ENCODE measurements around the gene SULT1B1.

SULT1B1 gene

DNA sequence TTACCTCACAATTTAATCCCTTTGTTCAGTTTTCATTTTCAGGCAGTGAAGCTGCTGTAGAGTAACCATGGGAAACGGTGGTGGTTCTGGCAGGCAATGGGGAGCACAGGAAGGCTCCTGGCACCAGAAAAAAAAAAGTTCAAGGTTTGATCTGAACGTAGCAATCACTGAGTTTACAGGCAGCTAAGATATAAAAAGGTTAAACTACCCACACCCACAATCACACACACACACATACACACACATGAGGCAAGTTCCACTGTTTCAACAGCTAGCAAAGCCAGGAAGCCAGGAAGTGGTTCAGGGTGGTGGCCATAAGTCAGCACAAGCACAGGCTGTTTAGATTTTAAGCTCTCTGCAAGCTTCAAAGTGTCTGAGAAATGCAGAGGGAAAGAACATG lies at the start of gene SULT1B1:
SULT1B1 (minus strand) TSS at position 166 of the 400 bp plus-strand sequence. CDS start 5,403 bp downstream, outside the sequence.
- Histone ChIP-seq H3K4me1 (ENCODE audit: insufficient read depth, low read length) (peaks cover 3% of the 10 kb centered on the region), H3K27me3 (ENCODE audit: insufficient read depth, low read length) (no peaks in the 10 kb centered on the region), H3K4me3 (ENCODE audit: low read length) (no peak within 1 kb of the TSS), H2AFZ (ENCODE audit: low read depth, low read length) (no peak within 1 kb of the TSS), H3K9me3 (ENCODE audit: low read length) (no peaks in the 10 kb centered on the region), H3K36me3 (ENCODE audit: insufficient read depth, low read length) (no peaks in the 10 kb centered on the region)

DNA sequence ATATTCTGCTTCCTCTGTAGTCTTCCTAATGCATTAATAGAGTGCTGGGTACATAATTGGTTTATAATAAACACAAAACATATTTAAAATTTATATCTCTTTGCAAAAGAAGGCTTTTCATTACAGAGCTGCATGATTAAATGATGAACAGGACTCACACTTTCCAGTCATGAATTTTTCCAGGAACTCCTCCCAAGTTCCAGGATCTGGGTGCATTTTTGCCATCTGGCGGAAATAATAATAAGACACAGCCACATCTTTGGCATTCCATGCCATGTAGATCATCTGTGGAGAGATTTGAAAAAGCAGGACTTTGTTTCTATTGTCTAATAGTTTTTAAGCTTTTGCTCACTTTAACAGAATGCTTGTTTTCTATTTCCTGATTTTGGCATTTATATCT lies 40.2 kb upstream of the SULT1B1 start:
- no peaks in the 10 kb centered on the region for H3K36me3 ChIP-seq (ENCODE audit: insufficient read depth, low read length)

DNA sequence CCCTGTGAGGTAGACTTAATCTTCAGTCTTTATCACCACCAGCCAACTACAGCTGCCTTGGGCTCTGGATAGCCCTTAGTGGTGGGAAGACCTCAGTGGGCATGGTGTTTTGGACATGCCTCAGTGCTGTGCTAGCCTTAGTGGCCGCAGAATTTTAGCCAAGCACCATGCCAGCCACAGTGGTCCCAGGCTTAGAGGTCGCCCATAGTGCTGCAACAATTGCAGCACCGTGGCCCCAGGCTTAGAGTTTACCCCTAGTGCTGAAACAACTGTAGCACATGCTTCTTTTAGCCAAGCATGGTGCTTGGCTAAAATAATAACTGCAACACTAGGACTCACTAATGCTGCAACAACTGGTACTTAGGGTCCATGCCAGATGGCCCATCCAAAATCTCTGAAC lies 38.9 kb upstream of the SULT1B1 start:
- Histone ChIP-seq H2AFZ (ENCODE audit: low read depth, low read length) (no peak overlapping the region), H3K27me3 (ENCODE audit: insufficient read depth, low read length) (no peaks in the 10 kb centered on the region), H3K36me3 (ENCODE audit: insufficient read depth, low read length) (no peaks in the 10 kb centered on the region), H3K9me3 (ENCODE audit: low read length) (no peaks in the 10 kb centered on the region), H3K4me1 (ENCODE audit: insufficient read depth, low read length) (no peaks in the 10 kb centered on the region), H3K4me3 (ENCODE audit: low read length) (no peak overlapping the region)

More for the DNA sequence above, 40.2 kb upstream of the SULT1B1 start:
- Histone ChIP-seq H3K9me3 (ENCODE audit: low read length) (no peaks in the 10 kb centered on the region), H3K27me3 (ENCODE audit: insufficient read depth, low read length) (no peaks in the 10 kb centered on the region), H3K4me3 (ENCODE audit: low read length) (no peak overlapping the region), H3K4me1 (ENCODE audit: insufficient read depth, low read length) (no peaks in the 10 kb centered on the region), H2AFZ (ENCODE audit: low read depth, low read length) (no peak overlapping the region)

DNA sequence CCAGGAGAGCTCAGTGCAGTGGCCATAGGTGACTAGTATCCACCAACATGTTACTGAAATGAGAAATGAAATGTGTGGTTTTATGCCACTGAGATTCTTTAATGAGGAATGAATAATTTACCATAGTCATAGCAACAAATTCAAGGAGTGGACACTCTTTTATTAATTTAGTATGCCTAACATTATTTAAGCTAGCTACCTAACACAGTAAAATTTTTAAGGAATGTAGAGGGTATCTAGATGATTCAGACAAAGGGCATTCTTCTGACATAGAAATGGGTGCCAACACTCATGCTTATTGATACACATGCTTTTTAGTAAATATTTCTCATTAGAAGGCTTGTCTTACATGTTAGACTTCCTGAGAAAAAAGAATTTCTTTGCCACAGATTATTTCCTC lies 33.3 kb upstream of the SULT1B1 start:
- Histone ChIP-seq H2AFZ (ENCODE audit: low read depth, low read length) (no peak overlapping the region), H3K4me3 (ENCODE audit: low read length) (no peak overlapping the region), H3K9me3 (ENCODE audit: low read length) (no peaks in the 10 kb centered on the region), H3K27me3 (ENCODE audit: insufficient read depth, low read length) (no peaks in the 10 kb centered on the region), H3K4me1 (ENCODE audit: insufficient read depth, low read length) (no peaks in the 10 kb centered on the region), H3K36me3 (ENCODE audit: insufficient read depth, low read length) (no peaks in the 10 kb centered on the region)

DNA sequence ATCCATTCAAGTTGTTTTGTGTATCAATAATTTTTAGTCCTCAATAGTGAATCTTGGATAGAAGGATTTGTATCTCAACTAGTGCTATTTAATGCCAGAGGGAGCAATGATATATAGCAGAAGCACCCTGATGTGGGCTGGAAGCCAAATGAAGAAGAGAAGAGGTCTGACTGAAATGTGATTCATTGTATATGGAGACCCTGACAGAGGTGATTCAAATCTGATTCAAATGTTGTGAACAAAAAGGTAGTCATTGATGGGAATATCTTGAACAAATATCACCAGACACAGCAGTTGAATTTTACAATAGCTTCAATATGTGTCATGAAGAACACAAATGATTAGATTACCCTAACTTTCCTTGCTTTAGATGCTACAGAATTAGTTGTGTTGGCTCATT lies 27.5 kb upstream of the SULT1B1 start:
- H3K4me3 ChIP-seq (ENCODE audit: low read length) = no peak overlapping the region
- H2AFZ ChIP-seq (ENCODE audit: low read depth, low read length) = no peak overlapping the region
- no peaks in the 10 kb centered on the region for H3K27me3 ChIP-seq (ENCODE audit: insufficient read depth, low read length)

DNA sequence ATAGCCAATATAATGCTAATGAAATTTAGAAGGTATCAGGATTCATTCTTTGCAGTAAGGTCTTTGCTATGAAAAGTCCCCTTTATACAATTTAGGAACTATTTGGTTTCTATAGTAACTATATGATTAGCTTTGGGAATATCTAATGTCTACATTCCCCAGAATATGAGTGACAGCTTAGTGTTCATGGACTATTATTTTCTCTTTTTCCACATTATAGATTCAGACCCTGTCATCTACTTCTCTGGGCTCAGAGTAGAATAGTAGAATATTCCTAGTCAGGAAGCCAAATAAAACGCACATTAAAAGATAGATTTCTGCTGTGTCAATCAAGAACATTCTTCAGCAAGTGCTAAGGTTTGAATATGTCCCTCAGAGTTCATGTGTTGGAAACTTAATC lies 26.1 kb upstream of the SULT1B1 start:
- no peaks in the 10 kb centered on the region for H3K27me3 ChIP-seq (ENCODE audit: insufficient read depth, low read length)
- no peaks in the 10 kb centered on the region for H3K36me3 ChIP-seq (ENCODE audit: insufficient read depth, low read length)
- no peaks in the 10 kb centered on the region for H3K9me3 ChIP-seq (ENCODE audit: low read length)
- H3K4me1 ChIP-seq (ENCODE audit: insufficient read depth, low read length) = no peaks in the 10 kb centered on the region
- H3K4me3 ChIP-seq (ENCODE audit: low read length) = no peak overlapping the region
- H2AFZ ChIP-seq (ENCODE audit: low read depth, low read length) = no peak overlapping the region

More for the DNA sequence above, 27.5 kb upstream of the SULT1B1 start:
- no peaks in the 10 kb centered on the region for H3K36me3 ChIP-seq (ENCODE audit: insufficient read depth, low read length)
- no peaks in the 10 kb centered on the region for H3K4me1 ChIP-seq (ENCODE audit: insufficient read depth, low read length)
- H3K9me3 ChIP-seq (ENCODE audit: low read length) = no peaks in the 10 kb centered on the region

DNA sequence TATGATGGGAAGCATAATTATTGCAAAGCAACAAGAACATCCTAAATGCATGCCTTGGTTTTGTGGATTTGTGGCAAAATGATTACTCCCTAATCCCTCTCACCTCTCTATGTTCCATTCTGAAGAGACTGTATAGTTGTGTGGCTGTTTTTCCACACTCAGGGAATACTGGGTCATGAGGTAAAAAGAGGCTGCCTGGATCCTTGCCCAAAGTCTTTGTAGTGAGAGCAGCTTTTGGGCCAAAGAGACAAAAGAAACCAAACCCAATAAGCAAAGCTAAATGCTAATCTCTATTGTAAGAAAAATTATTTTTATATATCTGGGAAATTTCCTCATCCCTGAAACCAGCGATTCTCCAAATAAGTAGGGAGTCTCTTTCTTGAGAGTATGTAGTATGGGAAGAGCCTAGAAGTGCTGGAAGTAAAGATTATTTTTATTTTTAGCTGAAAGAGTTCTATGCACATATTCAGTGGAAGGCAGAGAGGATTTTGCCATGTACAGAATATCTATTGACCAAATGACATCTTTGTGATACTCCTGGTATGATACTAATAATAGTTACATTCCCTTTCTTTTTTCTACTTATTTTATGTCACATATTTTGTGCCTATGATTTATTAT lies 24.9 kb upstream of the SULT1B1 start:
- no peak overlapping the region for H2AFZ ChIP-seq (ENCODE audit: low read depth, low read length)
- no peaks in the 10 kb centered on the region for H3K36me3 ChIP-seq (ENCODE audit: insufficient read depth, low read length)
- no peak overlapping the region for H3K4me3 ChIP-seq (ENCODE audit: low read length)
- H3K4me1 ChIP-seq (ENCODE audit: insufficient read depth, low read length) = no peaks in the 10 kb centered on the region
- H3K9me3 ChIP-seq (ENCODE audit: low read length) = no peaks in the 10 kb centered on the region
- H3K27me3 ChIP-seq (ENCODE audit: insufficient read depth, low read length) = no peaks in the 10 kb centered on the region

DNA sequence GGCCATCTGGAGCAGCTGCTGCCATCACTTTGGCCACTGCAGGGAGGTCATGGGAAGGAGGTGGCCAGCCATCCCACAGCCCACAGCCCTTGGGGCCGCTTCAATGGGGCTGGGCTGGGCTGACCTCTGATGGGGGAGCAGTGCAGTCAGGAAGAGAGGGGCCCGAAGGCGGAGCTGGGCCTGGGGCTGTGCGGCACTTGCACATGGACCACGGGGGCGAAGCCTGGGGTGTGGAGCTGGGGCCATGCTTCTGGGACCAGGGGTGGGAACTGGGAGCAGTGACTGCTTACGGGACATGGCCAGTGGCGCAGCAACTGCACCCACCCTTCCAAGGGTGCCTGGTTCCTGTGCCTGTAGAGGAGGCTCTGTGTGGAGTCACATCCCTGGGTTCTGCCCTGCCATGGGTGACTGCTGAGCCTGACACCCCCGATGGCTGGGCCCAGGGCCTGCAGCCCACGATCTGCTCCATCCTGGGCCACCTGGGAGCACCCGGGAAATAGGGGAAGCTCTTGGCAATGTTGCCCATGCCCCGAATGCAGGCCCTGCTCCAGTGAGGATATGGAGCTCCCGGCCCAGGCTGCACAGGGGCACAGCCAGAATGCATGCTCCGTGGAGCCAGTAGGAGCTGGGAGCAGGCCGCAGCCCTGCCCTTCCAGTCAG lies 22.4 kb upstream of the SULT1B1 start:
- Histone ChIP-seq H3K27me3 (ENCODE audit: insufficient read depth, low read length) (no peaks in the 10 kb centered on the region), H3K36me3 (ENCODE audit: insufficient read depth, low read length) (no peaks in the 10 kb centered on the region), H3K4me1 (ENCODE audit: insufficient read depth, low read length) (no peaks in the 10 kb centered on the region), H3K9me3 (ENCODE audit: low read length) (no peaks in the 10 kb centered on the region), H3K4me3 (ENCODE audit: low read length) (no peak overlapping the region), H2AFZ (ENCODE audit: low read depth, low read length) (no peak overlapping the region)

DNA sequence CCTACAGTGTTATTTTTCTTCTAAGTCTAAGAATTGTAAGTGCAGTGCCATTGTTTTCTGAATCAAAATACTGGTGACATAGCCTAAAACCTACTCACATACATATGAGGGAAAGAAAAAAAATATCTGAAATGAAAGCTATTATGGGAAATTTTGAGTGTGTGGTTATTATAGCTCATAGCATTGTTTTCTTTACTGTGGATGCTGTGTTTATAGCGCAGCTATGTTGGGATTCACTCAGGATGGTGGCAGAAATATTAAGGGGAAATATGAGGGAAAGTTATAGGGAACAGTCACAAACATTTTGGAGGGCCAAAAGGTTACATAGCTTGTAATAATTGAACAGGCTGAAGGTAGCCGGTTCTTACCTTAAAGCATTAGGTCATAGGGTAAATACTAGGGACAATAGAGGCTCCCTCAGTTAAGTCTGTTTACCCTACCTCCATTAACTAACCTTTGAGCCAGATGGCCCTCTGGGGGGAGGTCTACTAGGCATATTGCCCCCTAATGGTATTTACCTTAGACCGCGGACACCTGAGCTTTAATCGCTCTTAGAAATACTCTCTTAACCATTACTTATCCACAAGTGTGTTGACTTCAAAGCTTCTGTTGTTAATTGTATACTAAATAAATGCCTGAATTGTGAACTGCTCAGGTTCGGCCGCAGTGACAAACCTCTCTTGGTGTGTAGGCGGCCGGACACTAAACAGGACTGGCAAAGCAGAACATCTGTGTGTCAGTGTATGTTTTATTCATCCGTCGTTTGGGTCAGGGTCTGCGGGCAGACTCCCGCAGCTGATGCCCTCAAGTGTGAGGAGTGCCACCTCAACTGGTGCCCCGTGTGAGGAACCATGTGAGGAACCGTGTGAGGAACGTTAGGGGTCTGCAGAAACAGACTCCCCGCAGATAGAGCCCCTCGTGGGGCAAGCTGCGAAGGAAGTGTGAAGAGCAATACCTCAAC lies 21.3 kb upstream of the SULT1B1 start:
- Histone ChIP-seq H3K9me3 (ENCODE audit: low read length) (no peaks in the 10 kb centered on the region), H2AFZ (ENCODE audit: low read depth, low read length) (no peak overlapping the region), H3K27me3 (ENCODE audit: insufficient read depth, low read length) (no peaks in the 10 kb centered on the region), H3K4me3 (ENCODE audit: low read length) (no peak overlapping the region), H3K4me1 (ENCODE audit: insufficient read depth, low read length) (no peaks in the 10 kb centered on the region), H3K36me3 (ENCODE audit: insufficient read depth, low read length) (no peaks in the 10 kb centered on the region)

DNA sequence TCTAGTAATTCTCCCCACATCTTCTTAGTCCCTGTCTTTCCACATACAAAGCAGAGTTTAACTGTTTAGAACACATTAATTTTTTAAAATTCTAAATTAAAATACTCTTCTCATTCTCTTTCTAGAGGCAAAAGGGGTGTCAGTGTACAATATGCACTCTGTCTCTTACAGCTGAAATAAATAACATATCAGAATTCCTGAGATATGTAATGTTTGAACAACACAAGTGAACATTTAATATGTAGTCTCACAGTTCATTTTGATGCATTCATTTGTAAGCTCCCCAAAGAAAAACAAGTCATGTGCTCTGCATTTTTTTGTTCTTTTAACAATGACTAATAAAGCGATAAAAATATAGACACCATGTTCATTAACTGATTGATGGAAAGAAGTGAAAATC lies 19.7 kb upstream of the SULT1B1 start:
- Histone ChIP-seq H3K27me3 (ENCODE audit: insufficient read depth, low read length) (no peaks in the 10 kb centered on the region), H3K4me3 (ENCODE audit: low read length) (no peak overlapping the region), H2AFZ (ENCODE audit: low read depth, low read length) (no peak overlapping the region), H3K9me3 (ENCODE audit: low read length) (no peaks in the 10 kb centered on the region), H3K36me3 (ENCODE audit: insufficient read depth, low read length) (no peaks in the 10 kb centered on the region), H3K4me1 (ENCODE audit: insufficient read depth, low read length) (no peaks in the 10 kb centered on the region)

DNA sequence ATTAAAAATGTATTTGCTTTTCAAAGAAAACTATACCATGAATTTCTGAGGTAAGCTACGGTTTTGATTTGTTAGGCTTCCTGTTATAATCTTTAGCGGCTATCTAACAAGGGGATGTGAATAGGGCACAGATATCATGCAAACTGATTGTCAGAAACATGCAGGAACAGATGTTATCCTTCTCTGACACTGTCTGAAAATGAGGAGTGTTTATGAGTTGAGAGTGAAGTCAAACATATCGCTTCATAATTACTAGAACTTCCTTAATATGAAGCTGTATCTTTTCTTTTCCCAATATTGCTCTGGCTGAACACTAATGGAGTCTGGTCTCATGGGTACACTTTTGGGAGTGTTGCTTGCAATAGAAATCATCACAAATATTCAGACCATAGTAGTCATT lies 16.3 kb upstream of the SULT1B1 start:
- no peaks in the 10 kb centered on the region for H3K9me3 ChIP-seq (ENCODE audit: low read length)
- no peaks in the 10 kb centered on the region for H3K36me3 ChIP-seq (ENCODE audit: insufficient read depth, low read length)
- no peaks in the 10 kb centered on the region for H3K27me3 ChIP-seq (ENCODE audit: insufficient read depth, low read length)
- no peaks in the 10 kb centered on the region for H3K4me1 ChIP-seq (ENCODE audit: insufficient read depth, low read length)
- no peak overlapping the region for H2AFZ ChIP-seq (ENCODE audit: low read depth, low read length)
- H3K4me3 ChIP-seq (ENCODE audit: low read length) = no peak overlapping the region

DNA sequence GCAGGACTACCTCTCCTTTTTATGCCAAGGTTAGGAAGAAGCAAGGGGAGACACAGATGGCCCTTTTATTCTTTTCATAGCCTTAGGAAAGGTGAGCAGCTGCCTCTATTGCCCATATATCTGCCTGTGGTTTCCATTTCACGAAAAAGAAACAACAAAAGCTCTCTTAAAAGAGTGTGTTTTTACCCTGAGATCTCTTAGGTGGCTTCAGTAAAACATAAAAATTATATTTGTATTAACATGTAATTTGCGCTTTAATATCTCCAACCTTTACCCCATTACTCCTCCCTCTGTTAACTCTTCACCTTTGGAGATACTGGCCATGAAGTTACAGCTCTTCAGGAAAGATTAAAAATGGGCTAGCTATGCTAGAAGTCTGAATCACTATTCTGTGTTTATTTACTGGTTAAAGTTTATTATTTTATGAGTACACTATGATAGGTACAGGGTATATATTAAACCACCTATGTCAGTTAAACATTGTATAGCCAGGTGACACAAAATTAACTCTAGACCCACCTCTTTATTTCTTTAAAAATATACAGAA lies 15.0 kb upstream of the SULT1B1 start:
- H3K36me3 ChIP-seq (ENCODE audit: insufficient read depth, low read length) = no peaks in the 10 kb centered on the region

DNA sequence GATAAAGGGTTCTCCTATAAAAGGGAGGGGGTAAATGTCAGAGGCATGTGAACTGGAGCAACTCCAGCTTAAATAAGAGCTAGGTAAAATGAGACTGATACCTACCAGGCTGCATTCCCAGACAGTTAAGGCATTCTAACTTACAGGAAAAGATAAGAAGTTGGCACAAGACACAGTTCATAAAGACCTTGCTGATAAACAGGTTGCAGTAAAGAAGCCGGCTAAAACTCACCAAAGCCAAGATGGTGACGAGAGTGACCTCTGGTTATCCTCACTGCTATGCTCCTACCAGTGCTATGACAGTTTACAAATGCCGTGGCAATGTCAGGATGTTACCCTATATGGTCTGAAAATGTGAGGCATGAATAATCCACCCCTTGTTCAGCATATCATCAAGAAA lies 13.1 kb upstream of the SULT1B1 start:
- Histone ChIP-seq H3K4me3 (ENCODE audit: low read length) (no peak overlapping the region), H3K9me3 (ENCODE audit: low read length) (no peaks in the 10 kb centered on the region), H3K27me3 (ENCODE audit: insufficient read depth, low read length) (no peaks in the 10 kb centered on the region), H3K4me1 (ENCODE audit: insufficient read depth, low read length) (no peaks in the 10 kb centered on the region), H3K36me3 (ENCODE audit: insufficient read depth, low read length) (no peaks in the 10 kb centered on the region), H2AFZ (ENCODE audit: low read depth, low read length) (no peak overlapping the region)

More for the DNA sequence above, 15.0 kb upstream of the SULT1B1 start:
- Histone ChIP-seq H3K27me3 (ENCODE audit: insufficient read depth, low read length) (no peaks in the 10 kb centered on the region), H3K4me3 (ENCODE audit: low read length) (no peak overlapping the region), H3K4me1 (ENCODE audit: insufficient read depth, low read length) (no peaks in the 10 kb centered on the region), H2AFZ (ENCODE audit: low read depth, low read length) (no peak overlapping the region), H3K9me3 (ENCODE audit: low read length) (no peaks in the 10 kb centered on the region)
